AG04449 (cell line): Measurements from ENCODE around the gene UPF1.

ENCODE experiments used
- CTCF ChIA-PET: fragments of 350-600 bp; formaldehyde crosslinking; extraction: SDS; loops from one replicate; lab custom pipeline; 2021; ENCODE audit warnings: antibody characterized with exemption; lab: Yijun Ruan, JAX
- POLR2A ChIA-PET: fragments of 400-600, 350-600 bp; formaldehyde crosslinking; extraction: SDS; loops from one replicate; lab custom pipeline; 2020; ENCODE audit warnings: antibody characterized with exemption, inconsistent platforms; lab: Yijun Ruan, JAX
- DNase-seq: peaks from one replicate; pipeline ENCODE4 v3.0.0-alpha.2; 2010; ENCODE audit warnings: low read depth, low spot score
- H3K4me3 ChIP-seq: 2 replicates; pipeline ENCODE4 v1.5.1; 2011; ENCODE audit warnings: low read depth, mild to moderate bottlenecking, control low read depth, low read length
- TF ChIP-seq, protein P1 (sequence below): IDR thresholded peaks from one replicate; pipeline ENCODE4 v1.5.1; 2011; ENCODE audit warnings: mild to moderate bottlenecking, moderate library complexity, low read length, control low read depth, inconsistent platforms; ENCODE audit not compliant: insufficient read depth; ENCODE audit errors: missing control alignments

UPF1 gene

DNA sequence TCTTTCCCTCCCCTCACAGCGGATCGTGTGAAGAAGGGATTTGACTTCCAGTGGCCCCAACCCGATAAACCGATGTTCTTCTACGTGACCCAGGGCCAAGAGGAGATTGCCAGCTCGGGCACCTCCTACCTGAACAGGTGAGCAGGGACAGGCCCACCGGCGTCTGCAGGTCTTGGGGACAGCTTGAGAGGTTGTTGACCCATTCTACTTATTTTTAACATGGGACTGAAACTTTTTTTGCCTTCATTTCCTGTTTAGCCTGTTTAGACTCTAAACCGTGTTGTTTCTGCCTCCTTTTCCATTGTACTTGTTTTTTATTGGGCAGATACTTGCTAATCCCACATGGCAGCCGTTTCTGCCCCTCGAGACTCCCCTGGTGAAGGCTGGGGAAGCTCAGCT is 28.5 kb downstream of the UPF1 start:
- H3K4me3 ChIP-seq = no peak overlapping the region
- CTCF ChIA-PET = interaction anchor here (13.9 kb wide), 1 partner anchor 14 kb away, joined by 249 read pairs; no protein-coding TSS in a partner anchor
- DNase-seq = no peak
- POLR2A ChIA-PET = interaction anchor here (0.8 kb wide), 1 partner anchor 12 kb away, joined by 3 read pairs; no protein-coding TSS in a partner anchor
- TF ChIP-seq, protein P1, sequence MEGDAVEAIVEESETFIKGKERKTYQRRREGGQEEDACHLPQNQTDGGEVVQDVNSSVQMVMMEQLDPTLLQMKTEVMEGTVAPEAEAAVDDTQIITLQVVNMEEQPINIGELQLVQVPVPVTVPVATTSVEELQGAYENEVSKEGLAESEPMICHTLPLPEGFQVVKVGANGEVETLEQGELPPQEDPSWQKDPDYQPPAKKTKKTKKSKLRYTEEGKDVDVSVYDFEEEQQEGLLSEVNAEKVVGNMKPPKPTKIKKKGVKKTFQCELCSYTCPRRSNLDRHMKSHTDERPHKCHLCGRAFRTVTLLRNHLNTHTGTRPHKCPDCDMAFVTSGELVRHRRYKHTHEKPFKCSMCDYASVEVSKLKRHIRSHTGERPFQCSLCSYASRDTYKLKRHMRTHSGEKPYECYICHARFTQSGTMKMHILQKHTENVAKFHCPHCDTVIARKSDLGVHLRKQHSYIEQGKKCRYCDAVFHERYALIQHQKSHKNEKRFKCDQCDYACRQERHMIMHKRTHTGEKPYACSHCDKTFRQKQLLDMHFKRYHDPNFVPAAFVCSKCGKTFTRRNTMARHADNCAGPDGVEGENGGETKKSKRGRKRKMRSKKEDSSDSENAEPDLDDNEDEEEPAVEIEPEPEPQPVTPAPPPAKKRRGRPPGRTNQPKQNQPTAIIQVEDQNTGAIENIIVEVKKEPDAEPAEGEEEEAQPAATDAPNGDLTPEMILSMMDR = no peak

DNA sequence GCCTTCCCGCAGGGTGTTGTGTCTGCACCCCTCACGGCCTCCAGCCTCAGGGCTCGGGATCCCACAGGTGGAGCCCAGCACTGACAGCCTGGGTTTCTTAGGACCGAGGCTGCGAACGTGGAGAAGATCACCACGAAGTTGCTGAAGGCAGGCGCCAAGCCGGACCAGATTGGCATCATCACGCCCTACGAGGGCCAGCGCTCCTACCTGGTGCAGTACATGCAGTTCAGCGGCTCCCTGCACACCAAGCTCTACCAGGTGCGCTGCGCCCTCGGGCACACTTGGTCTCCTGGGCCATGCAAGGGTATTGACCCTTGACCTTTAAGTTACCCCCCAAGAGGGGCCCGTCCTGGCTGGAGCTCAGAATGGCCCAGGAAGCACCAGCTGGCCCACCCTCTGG is 29.0 kb downstream of the UPF1 start:
- ChIA-PET POLR2A (interaction anchor here (0.8 kb wide), 1 partner anchor 13 kb away, joined by 3 read pairs; no protein-coding TSS in a partner anchor), CTCF (interaction anchor here (1.2 to 13.9 kb wide), 2 partner anchors 11 to 15 kb away, joined by 5 to 249 read pairs; no protein-coding TSS in a partner anchor)
- H3K4me3 ChIP-seq = no peak overlapping the region
- TF ChIP-seq, protein P1 = no peak
- DNase-seq = no peak

DNA sequence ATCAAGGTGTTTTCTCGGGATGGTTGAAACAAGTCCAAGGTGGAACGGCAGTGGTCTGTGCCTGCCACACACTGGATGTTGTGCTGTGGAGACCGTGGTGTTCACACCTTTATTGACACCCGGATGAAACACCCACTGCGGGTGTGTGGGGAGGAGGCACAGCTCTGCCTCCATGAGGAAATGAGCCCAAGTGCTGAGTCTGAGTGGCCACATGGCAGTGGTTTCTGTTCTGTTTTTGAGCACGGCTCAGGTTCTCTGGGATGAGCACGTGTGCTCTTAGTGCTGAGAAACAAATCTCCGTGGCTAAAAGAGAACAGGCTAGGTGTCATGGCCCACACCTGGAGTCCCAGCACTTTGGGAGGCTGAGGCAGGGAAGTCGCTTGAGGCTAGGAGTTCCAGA is 29.5 kb downstream of the UPF1 start:
- TF ChIP-seq, protein P1 = no peak
- no peak for DNase-seq
- CTCF ChIA-PET = interaction anchor here (1.2 to 13.9 kb wide), 2 partner anchors 10 to 15 kb away, joined by 5 to 249 read pairs; no protein-coding TSS in a partner anchor
- no peak overlapping the region for H3K4me3 ChIP-seq
- POLR2A ChIA-PET = no interaction called here

DNA sequence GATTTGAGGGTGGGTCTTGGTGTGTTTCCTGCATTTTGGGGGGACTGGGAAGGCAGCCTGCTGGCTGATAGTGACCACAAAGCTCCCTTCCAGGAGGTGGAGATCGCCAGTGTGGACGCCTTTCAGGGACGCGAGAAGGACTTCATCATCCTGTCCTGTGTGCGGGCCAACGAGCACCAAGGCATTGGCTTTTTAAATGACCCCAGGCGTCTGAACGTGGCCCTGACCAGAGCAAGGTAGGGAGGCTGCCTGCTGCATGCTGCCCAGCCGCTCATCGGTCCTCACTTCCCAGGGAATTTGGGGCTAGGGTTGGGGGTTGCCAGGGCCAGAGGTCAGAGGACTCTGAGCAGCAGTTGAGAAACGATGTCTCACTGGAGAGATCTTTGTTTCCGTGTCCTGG is 30.2 kb downstream of the UPF1 start:
- DNase-seq = no peak
- TF ChIP-seq, protein P1 = no peak
- ChIA-PET CTCF (interaction anchor here (1.2 to 13.9 kb wide), 2 partner anchors 10 to 16 kb away, joined by 5 to 249 read pairs; no protein-coding TSS in a partner anchor), POLR2A (no interaction called here)
- no peak overlapping the region for H3K4me3 ChIP-seq

DNA sequence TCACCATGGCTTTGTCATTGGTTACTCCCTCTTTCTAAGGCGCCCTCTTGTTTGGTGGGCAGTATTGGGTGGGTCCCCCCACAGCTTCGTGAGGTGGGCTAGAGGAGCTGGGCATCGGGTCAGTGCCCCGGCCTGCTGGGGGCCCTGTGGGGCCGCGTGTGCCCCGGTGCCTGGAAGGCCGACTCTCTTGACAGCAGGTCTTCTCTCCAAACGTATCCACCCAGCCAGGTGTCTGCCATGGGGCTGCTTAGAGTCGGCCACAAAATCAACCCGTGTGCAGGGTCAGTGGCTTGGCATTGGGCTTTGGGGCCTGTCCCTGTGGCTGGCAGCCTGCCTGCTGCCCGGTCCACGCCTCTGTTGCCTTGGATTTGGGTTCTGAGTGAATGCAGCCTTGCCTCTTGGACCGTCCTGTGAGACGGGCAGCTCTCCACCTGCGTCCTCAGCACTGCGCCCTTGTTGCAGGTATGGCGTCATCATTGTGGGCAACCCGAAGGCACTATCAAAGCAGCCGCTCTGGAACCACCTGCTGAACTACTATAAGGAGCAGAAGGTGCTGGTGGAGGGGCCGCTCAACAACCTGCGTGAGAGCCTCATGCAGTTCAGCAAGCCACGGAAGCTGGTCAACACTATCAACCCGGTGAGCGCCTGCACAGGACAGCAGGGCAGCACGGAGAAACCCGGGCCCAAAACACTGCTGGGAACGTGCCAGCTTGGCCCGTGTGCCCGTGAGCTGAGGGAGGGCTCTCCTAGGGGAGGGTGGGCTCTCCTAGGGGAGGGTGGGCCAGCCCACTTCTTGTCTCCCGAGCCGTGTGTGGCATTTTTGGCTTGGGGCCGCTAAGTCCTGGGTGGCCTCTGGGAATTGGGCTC is 31.4 kb downstream of the UPF1 start:
- TF ChIP-seq, protein P1 = no peak
- no peak for DNase-seq
- H3K4me3 ChIP-seq = no peak overlapping the region
- CTCF ChIA-PET = interaction anchor here (0.6 to 13.9 kb wide), 7 partner anchors 7 to 275 kb away, joined by 3 to 249 read pairs (median 4); partner anchors contain the start of gene REX1BD
- POLR2A ChIA-PET = no interaction called here

DNA sequence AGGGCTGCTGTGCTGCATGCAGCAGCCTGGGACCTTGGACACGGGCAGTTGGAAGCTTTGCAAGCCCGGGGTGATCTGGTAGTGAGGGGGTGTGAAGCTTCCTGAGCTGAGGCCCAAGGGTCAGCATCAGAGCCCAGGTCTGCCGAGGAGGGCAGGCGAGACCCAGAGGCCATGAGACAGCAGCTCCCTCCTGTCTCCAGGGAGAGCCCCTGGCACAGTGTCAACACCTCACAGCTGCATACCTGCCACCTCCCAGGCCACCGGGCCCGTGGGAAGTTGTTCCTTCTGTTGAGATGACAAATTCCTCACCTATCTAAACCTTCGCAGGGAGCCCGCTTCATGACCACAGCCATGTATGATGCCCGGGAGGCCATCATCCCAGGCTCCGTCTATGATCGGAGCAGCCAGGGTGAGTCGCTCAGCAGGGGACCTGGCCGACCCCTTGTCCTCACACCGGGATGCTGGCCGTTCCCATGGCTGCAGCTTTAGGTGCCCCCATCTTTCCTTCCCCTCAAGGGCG is 32.1 kb downstream of the UPF1 start:
- H3K4me3 ChIP-seq = no peak overlapping the region
- ChIA-PET POLR2A (no interaction called here), CTCF (interaction anchor here (0.7 to 13.9 kb wide), 6 partner anchors 8 to 275 kb away, joined by 3 to 249 read pairs (median 31); partner anchors contain the start of gene REX1BD)
- TF ChIP-seq, protein P1 = no peak
- DNase-seq = no peak
